GM13976 (cell line): ENCODE data around the gene SLC6A16.
"Not testable (repeated sequence)": the region's sequence is repeated elsewhere in the genome, so short reads cannot be mapped to it uniquely, and the experiment has no call there.

Experiments used
- DNase-seq: peaks from one replicate; pipeline ENCODE4 v3.0.0; 2012; ENCODE audit warnings: low spot score
- CTCF ChIP-seq: IDR thresholded peaks from 2 replicates; pipeline ENCODE4 v1.5.1; 2012; ENCODE audit warnings: borderline replicate concordance, mild to moderate bottlenecking; ENCODE audit not compliant: insufficient read depth; ENCODE audit errors: extremely low read depth, missing control alignments, control extremely low read depth
- in situ Hi-C: fragments of 300-500 bp; cut with MboI; formaldehyde crosslinking; loops from one replicate; pipeline ENCODE4 v1.12.0; 2022; ENCODE audit warnings: low sequenced_read_pairs, mixed read lengths, inconsistent platforms; ENCODE audit not compliant: unreplicated experiment

Gene SLC6A16

GRCh38 chr19:49324801-49325576 lies at the start of gene SLC6A16:
Gene SLC6A16, minus strand, starts transcription at chr19:49325191. Its CDS starts 13,844 bp downstream, at chr19:49311347.
- in situ Hi-C loops: no loop called here
- DNase-seq: no peak
- no peak for TF ChIP-seq CTCF

GRCh38 chr19:49373174-49373573 lies 48.2 kb upstream of the SLC6A16 start:
- DNase-seq, in situ Hi-C loops: not testable (repeated sequence)

- no peak for DNase-seq
- no peak for TF ChIP-seq CTCF
- in situ Hi-C loops: no loop called here
Measured at GRCh38 chr19:49371184-49371583, 46.2 kb upstream of the SLC6A16 start.

GRCh38 chr19:49368711-49369358 lies 43.8 kb upstream of the SLC6A16 start:
- in situ Hi-C loops: no loop called here
- TF ChIP-seq CTCF: no peak
- DNase-seq: no peak

- in situ Hi-C loops: no loop called here
- DNase-seq: no peak
- TF ChIP-seq CTCF: no peak
Measured at GRCh38 chr19:49366110-49366509, 41.1 kb upstream of the SLC6A16 start.

- no peak for TF ChIP-seq CTCF
- DNase-seq: no peak
- in situ Hi-C loops: no loop called here
Measured at GRCh38 chr19:49364083-49364737, 39.2 kb upstream of the SLC6A16 start.
